MM.1S (cell line): ENCODE measurements around the gene MAP3K20.

Source experiments
- DNase-seq: peaks from one replicate; pipeline ENCODE4 v3.0.0-alpha.2; 2015
- H2AFZ ChIP-seq: fragments of 300-600 bp; sonication (generic); 2 replicates; pipeline ENCODE4 v1.6.0; 2016; ENCODE audit warnings: antibody characterized with exemption, low read length
- H3F3A ChIP-seq: fragments of 300-600 bp; sonication (generic); 2 replicates; pipeline ENCODE4 v1.6.1; 2016; ENCODE audit warnings: mild to moderate bottlenecking, antibody characterized with exemption, low read length, moderate library complexity, mixed read lengths; ENCODE audit not compliant: insufficient read depth
- H3K27ac ChIP-seq: fragments of 300-600 bp; sonication (generic); 2 replicates; pipeline ENCODE4 v1.5.1; 2016; ENCODE audit warnings: mild to moderate bottlenecking, low read length
- H3K27me3 ChIP-seq: fragments of 300-600 bp; sonication (generic); replicated peaks from 2 replicates; pipeline ENCODE4 v1.6.0; 2016; ENCODE audit warnings: low read length; ENCODE audit not compliant: insufficient read depth
- H3K36me3 ChIP-seq: fragments of 300-600 bp; sonication (generic); replicated peaks from 2 replicates; pipeline ENCODE4 v1.6.1; 2016; ENCODE audit warnings: mild to moderate bottlenecking, low read length, mixed read lengths; ENCODE audit not compliant: insufficient read depth
- H3K4me1 ChIP-seq: fragments of 300-600 bp; sonication (generic); 2 replicates; pipeline ENCODE4 v1.6.1; 2016; ENCODE audit warnings: low read length, mixed read lengths
- H3K4me2 ChIP-seq: fragments of 300-600 bp; sonication (generic); 2 replicates; pipeline ENCODE4 v1.6.0; 2016; ENCODE audit warnings: low read depth, low read length
- H3K4me3 ChIP-seq: fragments of 300-600 bp; sonication (generic); 2 replicates; pipeline ENCODE4 v1.5.1; 2016; ENCODE audit warnings: low read length, mixed read lengths
- H3K79me2 ChIP-seq: fragments of 300-600 bp; sonication (generic); 2 replicates; pipeline ENCODE4 v1.6.1; 2016; ENCODE audit warnings: mixed run types, low read length, mixed read lengths
- H3K9ac ChIP-seq: fragments of 300-600 bp; sonication (generic); 2 replicates; pipeline ENCODE4 v1.6.1; 2016; ENCODE audit warnings: low read length, mixed read lengths
- H3K9me2 ChIP-seq: fragments of 300-600 bp; sonication (generic); replicated peaks from 2 replicates; pipeline ENCODE4 v1.6.1; 2016; ENCODE audit warnings: mild to moderate bottlenecking, low read length, mixed read lengths; ENCODE audit not compliant: insufficient read depth
- H3K9me3 ChIP-seq: fragments of 300-600 bp; sonication (generic); replicated peaks from 2 replicates; pipeline ENCODE4 v1.6.1; 2016; ENCODE audit warnings: mild to moderate bottlenecking, low read length, mixed read lengths; ENCODE audit not compliant: insufficient read depth
- H4K20me1 ChIP-seq: fragments of 300-600 bp; sonication (generic); 2 replicates; pipeline ENCODE4 v1.6.1; 2016; ENCODE audit warnings: mild to moderate bottlenecking, low read length, moderate library complexity, mixed read lengths; ENCODE audit not compliant: insufficient read depth
- EZH2 ChIP-seq: fragments of 300-600 bp; sonication (generic); optimal IDR thresholded peaks from 2 replicates; pipeline ENCODE3; 2017; ENCODE audit warnings: low read depth, mild to moderate bottlenecking, antibody characterized with exemption, low read length, mixed read lengths
- EZH2phosphoT487 ChIP-seq: fragments of 300-600 bp; sonication (generic); IDR thresholded peaks from 2 replicates; pipeline ENCODE4 v1.6.1; 2018; ENCODE audit warnings: antibody characterized with exemption, low read length
- TF ChIP-seq, protein P1 (sequence below): fragments of 300-600 bp; sonication (generic); IDR thresholded peaks from 2 replicates; pipeline ENCODE4 v1.5.1; 2016; ENCODE audit warnings: antibody characterized with exemption, low read length, mixed read lengths

Gene MAP3K20

GRCh38 chr2:173221132-173221695 lies 145.6 kb downstream of the MAP3K20 start:
- TF ChIP-seq, protein P1, sequence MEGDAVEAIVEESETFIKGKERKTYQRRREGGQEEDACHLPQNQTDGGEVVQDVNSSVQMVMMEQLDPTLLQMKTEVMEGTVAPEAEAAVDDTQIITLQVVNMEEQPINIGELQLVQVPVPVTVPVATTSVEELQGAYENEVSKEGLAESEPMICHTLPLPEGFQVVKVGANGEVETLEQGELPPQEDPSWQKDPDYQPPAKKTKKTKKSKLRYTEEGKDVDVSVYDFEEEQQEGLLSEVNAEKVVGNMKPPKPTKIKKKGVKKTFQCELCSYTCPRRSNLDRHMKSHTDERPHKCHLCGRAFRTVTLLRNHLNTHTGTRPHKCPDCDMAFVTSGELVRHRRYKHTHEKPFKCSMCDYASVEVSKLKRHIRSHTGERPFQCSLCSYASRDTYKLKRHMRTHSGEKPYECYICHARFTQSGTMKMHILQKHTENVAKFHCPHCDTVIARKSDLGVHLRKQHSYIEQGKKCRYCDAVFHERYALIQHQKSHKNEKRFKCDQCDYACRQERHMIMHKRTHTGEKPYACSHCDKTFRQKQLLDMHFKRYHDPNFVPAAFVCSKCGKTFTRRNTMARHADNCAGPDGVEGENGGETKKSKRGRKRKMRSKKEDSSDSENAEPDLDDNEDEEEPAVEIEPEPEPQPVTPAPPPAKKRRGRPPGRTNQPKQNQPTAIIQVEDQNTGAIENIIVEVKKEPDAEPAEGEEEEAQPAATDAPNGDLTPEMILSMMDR: no peak
- TF ChIP-seq EZH2 (no peak), EZH2phosphoT487 (no peak)
- H3K9me3 ChIP-seq: no peaks in the 10 kb centered on the region
- no peaks in the 10 kb centered on the region for H3K79me2 ChIP-seq
- H3K36me3 ChIP-seq: no peaks in the 10 kb centered on the region
- no peak overlapping the region for H3K9ac ChIP-seq
- H3K9me2 ChIP-seq: no peaks in the 10 kb centered on the region
- no peak overlapping the region for H3K4me3 ChIP-seq
- no peaks in the 10 kb centered on the region for H4K20me1 ChIP-seq
- DNase-seq: no peak
- H3K27ac ChIP-seq: no peak overlapping the region
- no peaks in the 10 kb centered on the region for H3K4me1 ChIP-seq
- no peak overlapping the region for H3K4me2 ChIP-seq
- no peaks in the 10 kb centered on the region for H3F3A ChIP-seq
- no peaks in the 10 kb centered on the region for H3K27me3 ChIP-seq
- no peak overlapping the region for H2AFZ ChIP-seq

- peak; percentile 43 for DNase-seq
Measured at GRCh38 chr2:173221937-173222594, 146.4 kb downstream of the MAP3K20 start.

GRCh38 chr2:173223871-173224270 lies 148.2 kb downstream of the MAP3K20 start:
- Histone ChIP-seq H3K36me3 (no peaks in the 10 kb centered on the region), H3K27ac (no peak overlapping the region), H3K9me3 (no peaks in the 10 kb centered on the region), H3K9ac (no peak overlapping the region), H3K27me3 (no peaks in the 10 kb centered on the region), H3F3A (no peaks in the 10 kb centered on the region), H3K4me1 (no peaks in the 10 kb centered on the region), H3K4me3 (no peak overlapping the region), H3K4me2 (no peak overlapping the region), H3K9me2 (no peaks in the 10 kb centered on the region), H3K79me2 (no peaks in the 10 kb centered on the region), H2AFZ (no peak overlapping the region), H4K20me1 (no peaks in the 10 kb centered on the region)
- DNase-seq: no peak
- TF ChIP-seq EZH2: no peak
- TF ChIP-seq EZH2phosphoT487: no peak
- TF ChIP-seq, protein P1: no peak

More at GRCh38 chr2:173221937-173222594, 146.4 kb downstream of the MAP3K20 start:
- H3K4me1 ChIP-seq: no peaks in the 10 kb centered on the region
- H3K36me3 ChIP-seq: no peaks in the 10 kb centered on the region
- no peaks in the 10 kb centered on the region for H3F3A ChIP-seq
- no peak overlapping the region for H3K9ac ChIP-seq
- no peaks in the 10 kb centered on the region for H3K27me3 ChIP-seq
- no peak overlapping the region for H2AFZ ChIP-seq
- H4K20me1 ChIP-seq: no peaks in the 10 kb centered on the region
- no peaks in the 10 kb centered on the region for H3K79me2 ChIP-seq
- no peaks in the 10 kb centered on the region for H3K9me3 ChIP-seq
- no peak overlapping the region for H3K4me2 ChIP-seq
- TF ChIP-seq EZH2 (no peak), EZH2phosphoT487 (no peak)
- TF ChIP-seq, protein P1: no peak
- H3K4me3 ChIP-seq: no peak overlapping the region
- H3K9me2 ChIP-seq: no peaks in the 10 kb centered on the region
- no peak overlapping the region; the same call in 1 of the 2 replicates for H3K27ac ChIP-seq
